ENCODE results near the gene CFAP161. TPM values are rescaled to one million over a fixed set of nuclear protein-coding genes. Genes with fewer than 3 reads are reported as not detected.
"Not testable (repeated sequence)": the region's sequence is repeated elsewhere in the genome, so short reads cannot be mapped to it uniquely, and the experiment has no call there.

The CFAP161 gene
- total RNA-seq, 1 experiment from 2014 or later: 0.59 TPM

- Histone ChIP-seq H3K36me3 (replicated peaks; ENCODE audit: control insufficient read depth, insufficient read depth, low read length) (no peaks in the 10 kb centered on the region), H3K4me3 (ENCODE audit: insufficient read depth, low read depth, low read length) (no peak overlapping the region), H3K27me3 (ENCODE audit: control insufficient read depth, insufficient read depth, low read length) (no peaks in the 10 kb centered on the region)
- no peak for DNase-seq
These were observed 16.9 kb upstream of the CFAP161 start for GRCh38 chr15:81117136-81117535.

DNA sequence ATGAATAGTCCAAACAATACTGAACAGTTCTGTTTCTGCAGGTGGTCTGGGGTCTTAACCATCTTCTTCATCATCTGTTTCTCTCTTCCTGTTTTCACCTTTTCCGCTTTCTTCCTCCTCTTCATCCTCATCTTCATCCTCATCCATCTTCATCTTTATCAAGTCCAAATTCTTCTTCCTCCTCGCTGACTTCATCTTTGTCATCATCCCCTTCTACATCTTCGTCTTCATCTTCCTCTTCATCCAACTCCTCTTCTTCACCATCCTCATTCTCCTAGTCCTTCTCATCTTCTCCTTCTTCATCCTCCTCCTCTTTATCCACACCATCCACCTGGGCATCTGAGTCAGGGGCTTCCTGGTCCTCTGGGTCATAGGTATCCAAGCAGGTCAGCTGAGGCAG, 16.5 kb upstream of the CFAP161 start:
- no peak for DNase-seq
- H3K4me3 ChIP-seq (ENCODE audit: insufficient read depth, low read depth, low read length): no peak overlapping the region
- no peaks in the 10 kb centered on the region for H3K36me3 ChIP-seq (replicated peaks; ENCODE audit: control insufficient read depth, insufficient read depth, low read length)
- H3K27me3 ChIP-seq (ENCODE audit: control insufficient read depth, insufficient read depth, low read length): no peaks in the 10 kb centered on the region

DNA sequence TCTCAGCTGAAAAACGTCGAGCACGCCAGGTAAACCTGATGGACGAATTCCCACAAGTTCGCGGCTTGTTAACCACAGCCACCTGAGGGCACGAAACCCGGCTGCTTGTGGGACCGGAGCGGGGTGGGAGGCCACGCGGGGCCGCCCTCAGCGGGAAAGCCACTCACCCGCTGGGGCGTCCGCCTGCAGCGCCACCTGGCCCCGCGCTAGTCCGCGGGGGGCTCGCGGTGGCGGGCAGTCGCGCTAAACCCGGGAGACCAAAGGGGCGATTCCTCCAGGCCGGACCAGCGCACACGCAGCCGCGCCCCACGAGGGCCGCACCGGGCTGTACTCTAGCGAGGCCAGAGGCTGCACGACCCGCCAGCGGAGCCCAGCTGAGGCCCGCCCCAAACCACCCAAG, 15.7 kb upstream of the CFAP161 start:
- no peaks in the 10 kb centered on the region for H3K36me3 ChIP-seq (replicated peaks; ENCODE audit: control insufficient read depth, insufficient read depth, low read length)
- H3K4me3 ChIP-seq (ENCODE audit: insufficient read depth, low read depth, low read length): no peak overlapping the region
- DNase-seq: peak; percentile 36
- H3K27me3 ChIP-seq (ENCODE audit: control insufficient read depth, insufficient read depth, low read length): no peaks in the 10 kb centered on the region

- DNase-seq: no peak
- H3K4me3 ChIP-seq (ENCODE audit: insufficient read depth, low read depth, low read length): no peak overlapping the region
- H3K36me3 ChIP-seq (replicated peaks; ENCODE audit: control insufficient read depth, insufficient read depth, low read length): no peaks in the 10 kb centered on the region
- no peaks in the 10 kb centered on the region for H3K27me3 ChIP-seq (ENCODE audit: control insufficient read depth, insufficient read depth, low read length)
These were observed 14.0 kb upstream of the CFAP161 start for GRCh38 chr15:81120069-81120468.

- Histone ChIP-seq H3K27me3 (ENCODE audit: control insufficient read depth, insufficient read depth, low read length) (no peaks in the 10 kb centered on the region), H3K4me3 (ENCODE audit: insufficient read depth, low read depth, low read length) (no peak overlapping the region), H3K36me3 (replicated peaks; ENCODE audit: control insufficient read depth, insufficient read depth, low read length) (no peaks in the 10 kb centered on the region)
- no peak for DNase-seq
These were observed 7.2 kb upstream of the CFAP161 start for GRCh38 chr15:81126892-81127291.

GRCh38 chr15:81141478-81141877, 7.4 kb downstream of the CFAP161 start:
- not testable (repeated sequence) for H3K36me3 ChIP-seq (replicated peaks; ENCODE audit: control insufficient read depth, insufficient read depth, low read length); DNase-seq; H3K4me3 ChIP-seq (ENCODE audit: insufficient read depth, low read depth, low read length); H3K27me3 ChIP-seq (ENCODE audit: control insufficient read depth, insufficient read depth, low read length)

DNA sequence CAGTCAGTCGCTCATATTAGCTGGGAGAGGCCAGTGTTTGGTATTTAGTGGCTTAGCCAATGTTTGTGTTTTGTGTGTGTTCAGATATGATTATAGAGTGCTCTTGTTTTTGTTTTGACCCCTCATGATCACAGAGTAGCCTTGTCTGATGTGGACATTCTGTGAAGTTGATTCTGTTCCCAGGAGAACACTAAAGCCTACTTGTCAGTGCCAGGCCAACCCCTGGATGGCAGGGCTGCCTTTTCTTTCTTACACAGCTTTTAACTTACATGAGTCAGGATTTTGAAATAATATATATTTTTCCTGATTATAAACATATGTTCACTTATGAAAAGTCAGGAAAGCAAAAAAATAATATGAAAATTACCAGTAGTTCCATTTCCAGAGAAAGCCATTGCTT, 11.9 kb downstream of the CFAP161 start:
- no peaks in the 10 kb centered on the region for H3K27me3 ChIP-seq (ENCODE audit: control insufficient read depth, insufficient read depth, low read length)
- H3K4me3 ChIP-seq (ENCODE audit: insufficient read depth, low read depth, low read length): no peak overlapping the region
- H3K36me3 ChIP-seq (replicated peaks; ENCODE audit: control insufficient read depth, insufficient read depth, low read length): no peaks in the 10 kb centered on the region
- no peak for DNase-seq

- Histone ChIP-seq H3K4me3 (ENCODE audit: insufficient read depth, low read depth, low read length) (no peak overlapping the region), H3K27me3 (ENCODE audit: control insufficient read depth, insufficient read depth, low read length) (no peaks in the 10 kb centered on the region), H3K36me3 (replicated peaks; ENCODE audit: control insufficient read depth, insufficient read depth, low read length) (no peaks in the 10 kb centered on the region)
- no peak for DNase-seq
These were observed 12.4 kb downstream of the CFAP161 start for GRCh38 chr15:81146466-81146865.

GRCh38 chr15:81151389-81151788, 17.3 kb downstream of the CFAP161 start:
- H3K27me3 ChIP-seq (ENCODE audit: control insufficient read depth, insufficient read depth, low read length): no peaks in the 10 kb centered on the region
- DNase-seq: no peak
- no peaks in the 10 kb centered on the region for H3K36me3 ChIP-seq (replicated peaks; ENCODE audit: control insufficient read depth, insufficient read depth, low read length)
- H3K4me3 ChIP-seq (ENCODE audit: insufficient read depth, low read depth, low read length): no peak overlapping the region

DNA sequence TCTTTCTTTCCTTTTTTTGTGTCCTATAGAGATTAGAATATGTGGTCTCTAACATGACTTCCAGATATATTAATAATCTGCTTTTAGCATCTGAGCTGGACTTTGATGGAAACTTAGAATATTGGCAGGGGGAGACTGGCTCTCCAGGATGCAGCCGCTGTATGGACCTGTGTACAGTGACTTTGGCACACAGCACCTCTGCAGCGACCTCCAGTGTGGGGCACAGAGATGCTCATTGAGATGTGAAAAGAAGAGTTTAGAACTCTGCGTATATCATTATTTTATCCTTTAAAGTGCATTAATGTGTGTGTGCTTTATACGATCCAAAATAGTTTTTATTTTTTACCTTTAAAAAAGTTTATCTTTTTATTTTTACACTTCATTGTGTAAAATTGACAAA, 18.3 kb downstream of the CFAP161 start:
- H3K4me3 ChIP-seq (ENCODE audit: insufficient read depth, low read depth, low read length): no peak overlapping the region

GRCh38 chr15:81152799-81153198, 18.7 kb downstream of the CFAP161 start:
- no peak for DNase-seq
- Histone ChIP-seq H3K4me3 (ENCODE audit: insufficient read depth, low read depth, low read length) (no peak overlapping the region), H3K27me3 (ENCODE audit: control insufficient read depth, insufficient read depth, low read length) (no peaks in the 10 kb centered on the region), H3K36me3 (replicated peaks; ENCODE audit: control insufficient read depth, insufficient read depth, low read length) (no peaks in the 10 kb centered on the region)

More for the DNA sequence above, 18.3 kb downstream of the CFAP161 start:
- no peak for DNase-seq
- H3K36me3 ChIP-seq (replicated peaks; ENCODE audit: control insufficient read depth, insufficient read depth, low read length): no peaks in the 10 kb centered on the region
- no peaks in the 10 kb centered on the region for H3K27me3 ChIP-seq (ENCODE audit: control insufficient read depth, insufficient read depth, low read length)

DNA sequence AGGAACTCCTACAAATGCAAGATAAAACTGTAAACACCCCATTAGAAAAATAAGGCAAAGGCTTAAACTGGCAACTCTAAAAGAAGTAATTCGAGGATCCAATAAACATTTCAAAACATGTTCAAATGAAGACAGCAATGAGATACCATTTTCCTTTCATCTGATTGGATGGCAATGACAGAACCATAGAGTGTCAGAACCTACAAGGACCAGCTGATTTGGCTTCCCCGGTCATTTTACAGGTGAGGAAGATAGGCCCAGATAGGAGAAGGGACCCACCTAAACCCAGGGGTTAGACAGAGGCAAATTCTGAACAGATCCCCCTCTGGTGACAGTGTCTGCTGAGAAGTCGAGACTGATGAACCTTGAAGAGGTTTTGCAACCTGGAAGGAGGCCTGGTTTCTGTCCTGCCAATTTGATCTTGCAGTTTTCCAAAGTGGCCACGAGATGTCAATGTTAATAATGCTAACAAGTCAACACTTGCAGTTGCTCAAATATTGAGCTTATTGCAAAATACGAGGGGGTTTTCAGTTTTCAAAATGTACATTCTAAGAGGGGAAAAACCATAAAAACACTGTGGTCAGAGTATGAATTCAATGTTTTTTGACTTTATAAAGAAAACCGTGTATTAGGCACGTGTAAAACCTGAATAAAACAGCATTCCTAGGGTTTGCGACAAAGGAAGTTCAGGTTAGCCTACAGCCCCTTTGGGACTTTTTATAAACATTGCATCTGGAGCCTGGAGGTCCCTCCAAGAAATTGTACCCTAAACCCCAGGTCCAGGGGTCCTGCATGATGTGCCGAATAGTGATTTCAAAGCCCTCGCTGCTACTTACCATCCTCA, 21.5 kb downstream of the CFAP161 start:
- Histone ChIP-seq H3K36me3 (replicated peaks; ENCODE audit: control insufficient read depth, insufficient read depth, low read length) (no peaks in the 10 kb centered on the region), H3K27me3 (ENCODE audit: control insufficient read depth, insufficient read depth, low read length) (no peaks in the 10 kb centered on the region), H3K4me3 (ENCODE audit: insufficient read depth, low read depth, low read length) (no peak overlapping the region)
- DNase-seq: peak; percentile 53

DNA sequence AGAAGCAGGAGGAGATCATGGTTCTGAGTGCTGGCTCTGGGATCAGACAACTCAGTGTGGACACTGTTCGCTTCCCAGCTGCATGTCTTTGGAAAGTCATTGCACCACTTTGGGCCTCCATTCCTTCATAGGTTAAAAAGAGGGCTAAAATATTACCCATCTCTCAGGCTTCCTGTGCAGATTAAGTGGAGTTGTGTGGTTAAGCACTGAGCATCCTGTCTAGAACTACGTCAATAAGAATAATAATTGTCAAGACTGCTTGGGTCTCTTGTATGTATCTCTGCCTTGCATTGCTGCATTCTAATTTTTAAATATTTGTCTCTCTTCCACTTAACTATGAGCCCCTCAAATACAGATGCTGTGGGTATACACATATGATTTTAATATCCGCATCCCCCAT, 22.3 kb downstream of the CFAP161 start:
- H3K27me3 ChIP-seq (ENCODE audit: control insufficient read depth, insufficient read depth, low read length): no peaks in the 10 kb centered on the region
- no peak for DNase-seq

GRCh38 chr15:81157195-81157938, 23.3 kb downstream of the CFAP161 start:
- no peak overlapping the region for H3K4me3 ChIP-seq (ENCODE audit: insufficient read depth, low read depth, low read length)
- no peaks in the 10 kb centered on the region for H3K36me3 ChIP-seq (replicated peaks; ENCODE audit: control insufficient read depth, insufficient read depth, low read length)
- no peak for DNase-seq
- no peaks in the 10 kb centered on the region for H3K27me3 ChIP-seq (ENCODE audit: control insufficient read depth, insufficient read depth, low read length)

More for the DNA sequence above, 22.3 kb downstream of the CFAP161 start:
- Histone ChIP-seq H3K36me3 (replicated peaks; ENCODE audit: control insufficient read depth, insufficient read depth, low read length) (no peaks in the 10 kb centered on the region), H3K4me3 (ENCODE audit: insufficient read depth, low read depth, low read length) (no peak overlapping the region)

DNA sequence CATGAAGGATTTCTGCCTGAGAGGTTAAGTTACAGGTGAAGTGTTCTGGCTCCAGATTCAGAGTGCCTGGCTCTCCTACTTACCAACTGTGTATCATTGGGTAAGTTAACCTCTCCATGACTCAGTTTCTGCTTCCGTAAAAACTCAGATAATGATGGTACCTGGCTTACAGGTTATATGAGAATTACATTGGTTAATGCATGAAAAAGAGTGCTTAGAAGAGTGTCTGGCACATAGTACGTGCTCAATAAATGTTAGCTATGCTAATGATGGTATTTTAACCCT, 23.8 kb downstream of the CFAP161 start:
- no peak overlapping the region for H3K4me3 ChIP-seq (ENCODE audit: insufficient read depth, low read depth, low read length)
- no peak for DNase-seq
- no peaks in the 10 kb centered on the region for H3K27me3 ChIP-seq (ENCODE audit: control insufficient read depth, insufficient read depth, low read length)
- no peaks in the 10 kb centered on the region for H3K36me3 ChIP-seq (replicated peaks; ENCODE audit: control insufficient read depth, insufficient read depth, low read length)
